ENCODE data around the gene ATG9A.
A peak's percentile ranks its signal among the peaks of the same experiment; 100 is the strongest.

ATG9A gene

DNA sequence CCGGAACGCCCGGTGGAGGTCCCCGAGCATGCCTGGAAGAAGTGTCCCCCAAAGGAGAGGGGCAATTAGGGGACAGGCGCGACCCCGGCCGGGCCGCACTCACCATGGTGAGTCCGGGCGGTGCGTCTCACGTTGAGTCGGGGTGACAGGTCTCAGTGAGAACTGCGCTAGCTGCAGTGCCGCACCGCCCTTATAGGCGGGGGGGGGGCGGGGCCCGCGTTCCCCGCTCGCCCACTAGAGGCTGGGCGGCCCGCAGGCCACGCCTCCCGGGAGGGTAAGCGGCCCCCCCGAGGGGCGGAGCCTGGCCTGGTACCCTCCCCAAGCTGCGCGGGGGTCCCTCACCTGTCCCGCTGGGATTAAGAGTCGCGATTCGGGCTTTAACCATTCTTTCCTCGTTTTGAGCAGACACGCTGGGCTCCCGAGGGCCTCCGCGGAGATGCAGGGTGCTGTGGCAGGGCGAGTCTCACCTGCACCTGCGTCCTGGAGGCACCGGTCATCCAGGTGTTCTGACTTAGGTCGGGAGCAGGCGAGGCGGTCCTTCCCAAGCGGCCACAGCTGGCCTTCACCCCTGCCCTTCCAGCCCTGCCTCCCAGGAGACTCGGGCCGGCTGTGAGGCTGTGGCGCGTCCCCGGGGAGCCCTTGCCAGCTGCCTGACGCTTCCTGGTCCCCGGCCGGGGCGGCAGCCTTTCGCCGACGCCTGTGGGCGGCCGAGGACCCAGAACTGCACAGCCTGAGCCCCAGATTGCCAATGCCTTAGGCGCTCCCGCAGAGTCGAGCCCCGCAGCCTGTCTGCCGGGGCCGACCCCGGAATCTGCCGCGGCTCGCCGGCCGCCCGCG, 24.5 kb upstream of the ATG9A start, which contains the start of gene TUBA4A (continued):
- TF ChIP-seq, protein P1, sequence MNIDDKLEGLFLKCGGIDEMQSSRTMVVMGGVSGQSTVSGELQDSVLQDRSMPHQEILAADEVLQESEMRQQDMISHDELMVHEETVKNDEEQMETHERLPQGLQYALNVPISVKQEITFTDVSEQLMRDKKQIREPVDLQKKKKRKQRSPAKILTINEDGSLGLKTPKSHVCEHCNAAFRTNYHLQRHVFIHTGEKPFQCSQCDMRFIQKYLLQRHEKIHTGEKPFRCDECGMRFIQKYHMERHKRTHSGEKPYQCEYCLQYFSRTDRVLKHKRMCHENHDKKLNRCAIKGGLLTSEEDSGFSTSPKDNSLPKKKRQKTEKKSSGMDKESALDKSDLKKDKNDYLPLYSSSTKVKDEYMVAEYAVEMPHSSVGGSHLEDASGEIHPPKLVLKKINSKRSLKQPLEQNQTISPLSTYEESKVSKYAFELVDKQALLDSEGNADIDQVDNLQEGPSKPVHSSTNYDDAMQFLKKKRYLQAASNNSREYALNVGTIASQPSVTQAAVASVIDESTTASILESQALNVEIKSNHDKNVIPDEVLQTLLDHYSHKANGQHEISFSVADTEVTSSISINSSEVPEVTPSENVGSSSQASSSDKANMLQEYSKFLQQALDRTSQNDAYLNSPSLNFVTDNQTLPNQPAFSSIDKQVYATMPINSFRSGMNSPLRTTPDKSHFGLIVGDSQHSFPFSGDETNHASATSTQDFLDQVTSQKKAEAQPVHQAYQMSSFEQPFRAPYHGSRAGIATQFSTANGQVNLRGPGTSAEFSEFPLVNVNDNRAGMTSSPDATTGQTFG (tag by site-specific recombination; IDR thresholded peaks at IDR 0.05; ENCODE audit: borderline replicate concordance): no peak
- TF ChIP-seq ZNF768 (tag by site-specific recombination; IDR thresholded peaks at IDR 0.05) (no peak), ZNF664 (tag by site-specific recombination; IDR thresholded peaks at IDR 0.05) (no peak), YY2 (tag by site-specific recombination; IDR thresholded peaks at IDR 0.05) (no peak), KLF8 (tag by site-specific recombination; IDR thresholded peaks at IDR 0.05) (peak; percentile 55; the same call in 1 of the 2 replicates), ZBTB48 (tag by site-specific recombination; IDR thresholded peaks at IDR 0.05) (peak; percentile 67), ZBTB21 (tag by site-specific recombination; IDR thresholded peaks at IDR 0.05) (no peak), KLF9 (tag by site-specific recombination; IDR thresholded peaks at IDR 0.05; ENCODE audit: low read depth) (peak; percentile 84), ZNF48 (tag by site-specific recombination; IDR thresholded peaks at IDR 0.05) (no peak), SP3 (tag by site-specific recombination; IDR thresholded peaks at IDR 0.05) (peak; percentile 93), SCRT2 (tag by site-specific recombination; IDR thresholded peaks at IDR 0.05) (no peak), MZF1 (tag by site-specific recombination; IDR thresholded peaks at IDR 0.05; ENCODE audit: borderline replicate concordance) (no peak), ZNF324 (tag by site-specific recombination; IDR thresholded peaks at IDR 0.05) (no peak), ZNF626 (tag by site-specific recombination; IDR thresholded peaks at IDR 0.05) (no peak), ZNF19 (tag by site-specific recombination; IDR thresholded peaks at IDR 0.05; ENCODE audit: low read depth) (no peak), ZNF138 (tag by site-specific recombination; IDR thresholded peaks at IDR 0.05; ENCODE audit: borderline replicate concordance) (no peak), WT1 (tag by site-specific recombination; IDR thresholded peaks at IDR 0.05) (no peak), ZFHX2 (tag by site-specific recombination; conservative IDR thresholded peaks at IDR 0.05) (peak; percentile 42), ZNF837 (tag by site-specific recombination; IDR thresholded peaks at IDR 0.05) (no peak), ZNF426 (tag by site-specific recombination; IDR thresholded peaks at IDR 0.05) (no peak), ZNF239 (tag by site-specific recombination; IDR thresholded peaks at IDR 0.05) (no peak)
- TF ChIP-seq, protein P2, sequence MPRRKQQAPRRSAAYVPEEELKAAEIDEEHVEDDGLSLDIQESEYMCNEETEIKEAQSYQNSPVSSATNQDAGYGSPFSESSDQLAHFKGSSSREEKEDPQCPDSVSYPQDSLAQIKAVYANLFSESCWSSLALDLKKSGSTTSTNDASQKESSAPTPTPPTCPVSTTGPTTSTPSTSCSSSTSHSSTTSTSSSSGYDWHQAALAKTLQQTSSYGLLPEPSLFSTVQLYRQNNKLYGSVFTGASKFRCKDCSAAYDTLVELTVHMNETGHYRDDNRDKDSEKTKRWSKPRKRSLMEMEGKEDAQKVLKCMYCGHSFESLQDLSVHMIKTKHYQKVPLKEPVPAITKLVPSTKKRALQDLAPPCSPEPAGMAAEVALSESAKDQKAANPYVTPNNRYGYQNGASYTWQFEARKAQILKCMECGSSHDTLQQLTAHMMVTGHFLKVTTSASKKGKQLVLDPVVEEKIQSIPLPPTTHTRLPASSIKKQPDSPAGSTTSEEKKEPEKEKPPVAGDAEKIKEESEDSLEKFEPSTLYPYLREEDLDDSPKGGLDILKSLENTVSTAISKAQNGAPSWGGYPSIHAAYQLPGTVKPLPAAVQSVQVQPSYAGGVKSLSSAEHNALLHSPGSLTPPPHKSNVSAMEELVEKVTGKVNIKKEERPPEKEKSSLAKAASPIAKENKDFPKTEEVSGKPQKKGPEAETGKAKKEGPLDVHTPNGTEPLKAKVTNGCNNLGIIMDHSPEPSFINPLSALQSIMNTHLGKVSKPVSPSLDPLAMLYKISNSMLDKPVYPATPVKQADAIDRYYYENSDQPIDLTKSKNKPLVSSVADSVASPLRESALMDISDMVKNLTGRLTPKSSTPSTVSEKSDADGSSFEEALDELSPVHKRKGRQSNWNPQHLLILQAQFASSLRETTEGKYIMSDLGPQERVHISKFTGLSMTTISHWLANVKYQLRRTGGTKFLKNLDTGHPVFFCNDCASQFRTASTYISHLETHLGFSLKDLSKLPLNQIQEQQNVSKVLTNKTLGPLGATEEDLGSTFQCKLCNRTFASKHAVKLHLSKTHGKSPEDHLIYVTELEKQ (tag by site-specific recombination; IDR thresholded peaks at IDR 0.05; ENCODE audit: borderline replicate concordance): no peak
- TF ChIP-seq, protein P3, sequence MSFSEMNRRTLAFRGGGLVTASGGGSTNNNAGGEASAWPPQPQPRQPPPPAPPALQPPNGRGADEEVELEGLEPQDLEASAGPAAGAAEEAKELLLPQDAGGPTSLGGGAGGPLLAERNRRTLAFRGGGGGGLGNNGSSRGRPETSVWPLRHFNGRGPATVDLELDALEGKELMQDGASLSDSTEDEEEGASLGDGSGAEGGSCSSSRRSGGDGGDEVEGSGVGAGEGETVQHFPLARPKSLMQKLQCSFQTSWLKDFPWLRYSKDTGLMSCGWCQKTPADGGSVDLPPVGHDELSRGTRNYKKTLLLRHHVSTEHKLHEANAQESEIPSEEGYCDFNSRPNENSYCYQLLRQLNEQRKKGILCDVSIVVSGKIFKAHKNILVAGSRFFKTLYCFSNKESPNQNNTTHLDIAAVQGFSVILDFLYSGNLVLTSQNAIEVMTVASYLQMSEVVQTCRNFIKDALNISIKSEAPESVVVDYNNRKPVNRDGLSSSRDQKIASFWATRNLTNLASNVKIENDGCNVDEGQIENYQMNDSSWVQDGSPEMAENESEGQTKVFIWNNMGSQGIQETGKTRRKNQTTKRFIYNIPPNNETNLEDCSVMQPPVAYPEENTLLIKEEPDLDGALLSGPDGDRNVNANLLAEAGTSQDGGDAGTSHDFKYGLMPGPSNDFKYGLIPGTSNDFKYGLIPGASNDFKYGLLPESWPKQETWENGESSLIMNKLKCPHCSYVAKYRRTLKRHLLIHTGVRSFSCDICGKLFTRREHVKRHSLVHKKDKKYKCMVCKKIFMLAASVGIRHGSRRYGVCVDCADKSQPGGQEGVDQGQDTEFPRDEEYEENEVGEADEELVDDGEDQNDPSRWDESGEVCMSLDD (tag by site-specific recombination; IDR thresholded peaks at IDR 0.05): peak; percentile 16; the same call in 1 of the 2 replicates
- TF ChIP-seq, protein P4, sequence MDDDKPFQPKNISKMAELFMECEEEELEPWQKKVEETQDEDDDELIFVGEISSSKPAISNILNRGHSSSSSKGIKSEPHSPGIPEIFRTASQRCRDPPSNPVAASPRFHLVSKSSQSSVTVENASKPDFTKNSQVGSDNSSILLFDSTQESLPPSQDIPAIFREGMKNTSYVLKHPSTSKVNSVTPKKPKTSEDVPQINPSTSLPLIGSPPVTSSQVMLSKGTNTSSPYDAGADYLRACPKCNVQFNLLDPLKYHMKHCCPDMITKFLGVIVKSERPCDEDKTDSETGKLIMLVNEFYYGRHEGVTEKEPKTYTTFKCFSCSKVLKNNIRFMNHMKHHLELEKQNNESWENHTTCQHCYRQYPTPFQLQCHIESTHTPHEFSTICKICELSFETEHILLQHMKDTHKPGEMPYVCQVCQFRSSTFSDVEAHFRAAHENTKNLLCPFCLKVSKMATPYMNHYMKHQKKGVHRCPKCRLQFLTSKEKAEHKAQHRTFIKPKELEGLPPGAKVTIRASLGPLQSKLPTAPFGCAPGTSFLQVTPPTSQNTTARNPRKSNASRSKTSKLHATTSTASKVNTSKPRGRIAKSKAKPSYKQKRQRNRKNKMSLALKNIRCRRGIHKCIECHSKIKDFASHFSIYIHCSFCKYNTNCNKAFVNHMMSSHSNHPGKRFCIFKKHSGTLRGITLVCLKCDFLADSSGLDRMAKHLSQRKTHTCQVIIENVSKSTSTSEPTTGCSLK (tag by site-specific recombination; IDR thresholded peaks at IDR 0.05): no peak
- TF ChIP-seq, protein P5, sequence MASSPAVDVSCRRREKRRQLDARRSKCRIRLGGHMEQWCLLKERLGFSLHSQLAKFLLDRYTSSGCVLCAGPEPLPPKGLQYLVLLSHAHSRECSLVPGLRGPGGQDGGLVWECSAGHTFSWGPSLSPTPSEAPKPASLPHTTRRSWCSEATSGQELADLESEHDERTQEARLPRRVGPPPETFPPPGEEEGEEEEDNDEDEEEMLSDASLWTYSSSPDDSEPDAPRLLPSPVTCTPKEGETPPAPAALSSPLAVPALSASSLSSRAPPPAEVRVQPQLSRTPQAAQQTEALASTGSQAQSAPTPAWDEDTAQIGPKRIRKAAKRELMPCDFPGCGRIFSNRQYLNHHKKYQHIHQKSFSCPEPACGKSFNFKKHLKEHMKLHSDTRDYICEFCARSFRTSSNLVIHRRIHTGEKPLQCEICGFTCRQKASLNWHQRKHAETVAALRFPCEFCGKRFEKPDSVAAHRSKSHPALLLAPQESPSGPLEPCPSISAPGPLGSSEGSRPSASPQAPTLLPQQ (tag by site-specific recombination; IDR thresholded peaks at IDR 0.05): no peak

Measured in HEK293 (cell line).